Measurements from ENCODE around the gene P2RY8.

DNA sequence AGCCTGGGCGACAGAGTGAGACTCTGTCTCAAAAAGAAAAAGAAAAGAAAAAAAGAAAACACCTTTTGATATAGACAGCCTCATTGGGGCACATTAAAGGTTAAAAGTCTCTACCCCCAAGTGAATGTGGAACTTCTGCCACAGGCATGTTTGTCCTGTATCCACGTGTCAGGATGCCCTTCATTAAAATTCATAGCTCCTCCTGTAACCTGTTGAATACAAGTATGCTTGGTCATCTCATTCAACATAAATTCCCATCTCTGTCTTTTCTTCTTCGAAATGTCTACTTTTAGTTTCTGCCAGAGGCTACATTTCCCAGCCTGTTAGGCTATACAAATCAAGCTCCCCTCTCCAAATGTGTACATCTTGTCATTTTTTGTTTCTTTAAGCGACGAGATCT, 25.8 kb downstream of the P2RY8 start:
- no peak for TF ChIP-seq EZH2 (IDR thresholded peaks at IDR 0.05; ENCODE audit: borderline replicate concordance, insufficient read depth, low read depth, low read length, poor library complexity, severe bottlenecking)
- TF ChIP-seq CTCF (IDR thresholded peaks at IDR 0.05) = no peak

Data from B cell (primary cell).